ENCODE data around the gene FXYD3.

Gene FXYD3, protein sequence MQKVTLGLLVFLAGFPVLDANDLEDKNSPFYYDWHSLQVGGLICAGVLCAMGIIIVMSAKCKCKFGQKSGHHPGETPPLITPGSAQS

DNA sequence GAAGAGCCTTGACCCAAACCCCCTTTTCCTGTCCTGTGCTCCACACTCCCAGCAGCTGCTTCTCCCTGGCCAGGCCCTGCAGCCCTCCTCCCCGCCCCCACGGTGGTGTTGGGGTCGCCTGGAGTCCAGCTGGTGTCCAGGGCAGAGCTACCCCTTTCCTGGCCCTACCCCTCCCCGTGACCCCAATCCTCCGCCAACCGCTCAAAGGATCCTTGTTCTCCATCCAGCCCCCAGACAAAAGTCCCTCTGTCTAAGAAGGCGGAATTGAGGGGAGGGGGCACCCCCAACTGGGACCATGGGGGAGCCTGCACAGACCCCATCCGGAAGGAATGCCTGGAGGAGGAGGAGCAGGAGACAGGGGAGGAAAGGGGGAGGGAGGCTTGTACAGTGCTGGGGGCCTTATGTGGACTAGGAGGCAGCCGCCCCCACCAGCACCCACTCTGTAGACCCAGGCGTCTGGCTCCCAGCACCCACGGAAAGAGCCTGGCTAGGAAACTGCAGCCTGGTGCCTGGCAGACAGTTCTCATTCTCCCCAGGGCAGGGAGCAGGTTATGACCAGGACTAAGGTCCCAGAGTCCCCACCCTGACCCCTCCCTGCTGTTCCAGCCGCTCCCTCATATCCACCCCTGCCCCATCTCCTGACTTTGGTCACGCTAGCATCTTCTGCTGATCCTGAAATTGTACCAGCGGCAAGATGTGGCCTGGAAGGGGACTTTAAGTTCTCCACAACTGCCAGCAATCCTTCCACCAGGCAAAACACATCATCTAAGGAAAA, at the start of gene FXYD3:
FXYD3 (plus strand) TSS at position 647 of the 775 bp plus-strand sequence. CDS start 3,554 bp downstream, outside the sequence.
- DNase-seq (ENCODE audit: insufficient read length, low spot score) (no peak), FAIRE-seq (no peak)

DNA sequence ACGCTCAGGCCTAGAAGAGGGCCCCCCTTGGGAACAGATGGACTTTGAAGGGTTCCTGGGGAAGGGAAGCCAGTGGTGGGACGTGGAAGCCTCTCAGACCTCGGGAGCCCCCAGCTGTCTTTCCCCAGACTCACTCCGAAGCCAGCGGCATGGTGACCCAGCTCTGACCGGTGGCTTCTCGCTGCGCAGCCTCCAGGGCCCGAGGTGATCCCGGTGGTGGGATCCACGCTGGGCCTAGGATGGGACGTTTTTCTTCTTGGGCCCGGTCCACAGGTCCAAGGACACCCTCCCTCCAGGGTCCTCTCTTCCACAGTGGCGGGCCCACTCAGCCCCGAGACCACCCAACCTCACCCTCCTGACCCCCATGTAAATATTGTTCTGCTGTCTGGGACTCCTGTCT, 49.5 kb upstream of the FXYD3 start:
- FAIRE-seq (no peak), DNase-seq (ENCODE audit: insufficient read length, low spot score) (no peak)

DNA sequence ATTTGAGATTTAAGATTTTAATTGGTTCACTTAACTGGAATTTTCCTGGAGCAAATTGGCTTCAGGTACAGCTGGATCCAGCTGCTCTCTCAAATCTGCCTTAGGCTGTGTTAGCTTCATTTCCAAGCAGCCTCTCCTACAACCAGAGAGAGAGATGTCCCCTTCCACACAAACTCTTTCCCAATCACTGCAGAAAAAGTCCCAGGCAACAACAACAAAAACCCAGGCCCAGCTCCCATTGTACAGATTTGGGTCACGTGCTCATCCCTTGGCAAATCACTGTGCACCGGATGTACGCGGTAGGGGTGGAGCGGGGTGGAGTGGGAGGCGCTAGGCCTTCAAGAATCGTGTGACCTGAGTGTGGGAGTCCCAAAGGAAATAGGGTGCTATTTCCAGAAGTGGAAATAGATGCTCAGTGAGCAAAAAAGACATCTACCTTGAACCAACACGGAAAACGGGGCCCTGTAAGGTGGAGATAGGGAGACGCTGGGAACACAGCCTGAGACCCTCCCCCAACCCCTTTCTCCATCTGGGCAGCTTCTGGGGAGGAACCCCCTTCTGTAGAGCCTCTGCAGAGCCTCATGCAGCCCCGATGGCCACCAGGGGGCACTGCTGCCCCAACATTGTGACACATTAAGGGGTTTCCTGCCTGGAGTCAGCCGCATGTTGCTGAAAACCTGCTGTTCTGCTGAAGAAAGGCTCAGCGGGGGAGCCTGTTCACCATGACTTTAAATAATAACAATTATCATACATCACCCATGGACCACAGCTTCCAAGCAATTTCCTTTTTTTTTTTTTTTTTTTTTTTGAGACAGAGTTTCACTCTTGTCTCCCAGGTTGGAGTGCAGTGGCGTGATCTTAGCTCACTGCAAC, 48.7 kb upstream of the FXYD3 start:
- FAIRE-seq (peak; percentile 13), DNase-seq (ENCODE audit: insufficient read length, low spot score) (peak; percentile 85)

DNA sequence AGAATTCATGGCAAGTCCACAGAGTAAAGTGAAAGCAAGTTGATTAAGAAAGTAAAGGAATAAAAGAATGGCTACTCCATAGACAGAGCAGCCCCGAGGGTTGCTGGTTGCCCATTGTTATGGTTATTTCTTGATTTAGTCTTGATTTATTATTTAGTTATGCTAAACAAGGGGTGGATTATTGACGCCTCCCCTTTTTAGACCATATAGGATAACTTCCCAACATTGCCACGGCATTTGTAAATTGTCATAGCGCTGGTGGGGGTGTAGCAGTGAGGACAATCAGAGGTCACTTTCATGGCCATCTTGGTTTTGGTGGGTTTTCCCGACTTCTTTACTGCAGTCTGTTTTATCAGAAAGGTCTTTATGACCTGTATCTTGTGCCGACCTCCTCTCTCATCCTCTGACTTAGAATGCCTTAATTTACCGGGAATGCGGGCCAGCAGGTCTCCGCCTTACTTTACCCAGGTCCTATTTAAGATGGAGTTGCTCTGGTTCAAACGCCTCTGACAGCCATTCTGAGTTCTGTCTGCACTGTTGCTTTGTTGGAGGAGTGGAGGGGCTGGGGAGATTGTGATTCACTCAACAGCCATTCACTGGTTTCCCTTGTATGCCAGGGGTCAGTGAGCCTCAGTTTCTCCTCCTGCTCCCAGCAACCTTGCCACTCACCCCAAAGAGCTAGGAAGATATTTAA, 46.5 kb upstream of the FXYD3 start:
- FAIRE-seq: no peak
- DNase-seq (ENCODE audit: insufficient read length, low spot score): no peak

DNA sequence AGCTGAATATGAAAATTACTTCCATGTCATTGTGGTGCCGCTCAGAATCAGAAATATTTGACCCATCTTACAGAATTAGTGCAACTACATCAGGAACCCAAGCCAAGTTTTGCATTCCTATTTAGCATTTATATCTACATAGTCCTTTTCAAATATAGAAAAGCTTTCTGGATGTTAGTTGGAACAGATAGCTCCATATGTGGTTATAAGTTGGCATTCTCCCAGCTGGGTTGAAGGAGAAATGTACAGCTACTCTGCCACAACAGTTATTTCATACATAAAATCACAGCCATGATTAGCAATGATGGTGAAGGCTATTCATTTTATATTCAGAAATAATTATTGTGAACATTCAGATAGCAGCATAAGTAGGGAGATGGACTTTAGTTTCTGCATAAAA, 45.9 kb upstream of the FXYD3 start:
- FAIRE-seq (no peak), DNase-seq (ENCODE audit: insufficient read length, low spot score) (no peak)

DNA sequence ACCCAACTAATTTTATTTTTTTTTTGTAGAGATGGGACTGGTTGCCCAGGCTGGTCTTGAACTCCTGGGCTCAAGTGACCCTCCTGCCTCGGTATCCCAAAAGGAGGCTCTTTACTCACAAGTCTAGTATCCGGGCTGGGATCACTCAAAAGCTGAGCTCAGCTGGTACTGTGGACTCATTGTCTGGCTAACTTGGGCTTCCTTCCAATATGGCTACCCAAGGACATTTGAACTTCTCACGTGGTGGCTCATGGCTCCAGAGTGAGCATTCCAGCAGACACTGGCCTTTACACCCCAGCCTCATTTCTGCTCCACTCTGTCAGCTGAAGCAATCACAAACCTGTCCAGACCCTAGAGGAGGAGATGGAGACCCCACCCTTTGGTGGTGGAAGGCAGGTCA, 45.2 kb upstream of the FXYD3 start:
- FAIRE-seq (no peak), DNase-seq (ENCODE audit: insufficient read length, low spot score) (no peak)

DNA sequence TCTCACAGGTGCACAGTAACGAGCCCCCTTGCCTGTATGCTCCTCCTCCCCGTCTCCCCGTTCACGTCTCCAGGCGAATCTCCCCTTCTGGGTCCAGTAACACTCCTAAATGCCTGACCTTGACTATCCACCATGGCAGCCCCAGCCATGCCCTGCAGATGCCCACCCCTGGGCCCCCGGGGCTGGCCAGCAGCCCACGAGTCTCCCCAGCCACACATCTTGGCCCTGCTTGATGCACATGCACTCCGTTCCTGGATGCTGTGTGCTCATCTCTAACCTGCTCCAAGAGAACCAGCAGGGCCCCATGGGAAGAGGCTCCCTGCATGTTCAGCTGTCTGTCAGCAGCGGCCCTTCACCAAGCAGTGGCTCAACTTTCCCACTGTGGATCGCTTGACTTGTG, 42.1 kb upstream of the FXYD3 start:
- FAIRE-seq: no peak
- no peak for DNase-seq (ENCODE audit: insufficient read length, low spot score)

DNA sequence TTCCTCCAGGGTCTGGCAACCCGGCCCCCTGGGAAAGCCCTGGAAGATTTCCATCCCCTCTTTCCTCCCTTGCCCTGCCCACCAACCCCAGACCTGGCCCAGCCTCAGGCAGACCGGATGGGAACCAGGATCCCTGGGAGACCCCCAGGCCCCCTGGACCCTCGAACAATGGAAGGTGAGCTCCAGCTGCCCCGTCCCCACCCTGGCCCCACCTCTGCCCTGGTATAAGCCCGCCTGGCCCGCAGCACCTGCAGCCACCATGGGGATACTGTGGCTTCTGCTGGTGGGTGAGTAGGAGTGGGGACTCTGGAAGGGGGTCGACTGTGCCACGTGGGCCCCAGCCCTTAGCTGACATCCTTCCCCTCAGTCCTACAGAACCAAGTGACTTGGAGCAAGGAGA, 41.7 kb upstream of the FXYD3 start:
- no peak for FAIRE-seq
- DNase-seq (ENCODE audit: insufficient read length, low spot score): no peak

DNA sequence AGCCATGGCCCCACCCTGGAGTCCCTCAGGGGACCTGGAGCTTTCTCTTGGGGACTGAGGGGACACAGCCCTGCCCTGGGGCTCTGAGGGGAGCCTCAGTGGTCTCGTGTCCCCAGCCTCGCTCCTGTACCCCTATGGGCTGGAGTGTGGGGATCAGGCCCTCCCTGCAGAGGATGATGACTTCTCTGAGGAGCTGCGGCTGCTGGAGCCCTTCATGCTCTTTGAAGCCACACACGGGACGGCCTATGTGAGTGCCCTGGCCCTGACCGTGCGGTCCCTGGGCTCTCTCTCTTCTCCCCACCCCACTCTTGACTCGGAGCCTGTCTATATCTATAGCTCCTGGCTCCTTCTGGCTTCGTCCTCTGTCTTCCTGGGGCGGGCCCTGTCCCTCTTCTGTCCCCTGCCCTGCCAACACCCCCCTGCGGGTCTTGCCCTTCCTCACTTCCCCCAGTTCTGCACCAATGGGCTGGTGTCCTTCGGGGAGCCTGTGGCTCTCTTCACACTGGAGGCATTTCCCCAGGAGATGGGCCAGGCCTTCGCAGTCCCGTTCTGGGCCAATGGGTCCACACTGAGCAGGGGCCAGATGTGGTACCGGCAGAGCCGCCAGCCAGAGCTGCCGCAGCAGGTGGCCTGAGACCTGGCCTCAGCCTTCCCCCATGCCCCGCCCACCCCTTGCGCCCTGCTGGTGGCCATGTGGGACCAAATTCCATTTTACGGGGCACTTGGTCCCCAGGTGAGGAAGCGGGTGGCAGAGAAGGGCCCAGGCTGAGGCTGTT, 41.0 kb upstream of the FXYD3 start:
- no peak for DNase-seq (ENCODE audit: insufficient read length, low spot score)
- FAIRE-seq: no peak

DNA sequence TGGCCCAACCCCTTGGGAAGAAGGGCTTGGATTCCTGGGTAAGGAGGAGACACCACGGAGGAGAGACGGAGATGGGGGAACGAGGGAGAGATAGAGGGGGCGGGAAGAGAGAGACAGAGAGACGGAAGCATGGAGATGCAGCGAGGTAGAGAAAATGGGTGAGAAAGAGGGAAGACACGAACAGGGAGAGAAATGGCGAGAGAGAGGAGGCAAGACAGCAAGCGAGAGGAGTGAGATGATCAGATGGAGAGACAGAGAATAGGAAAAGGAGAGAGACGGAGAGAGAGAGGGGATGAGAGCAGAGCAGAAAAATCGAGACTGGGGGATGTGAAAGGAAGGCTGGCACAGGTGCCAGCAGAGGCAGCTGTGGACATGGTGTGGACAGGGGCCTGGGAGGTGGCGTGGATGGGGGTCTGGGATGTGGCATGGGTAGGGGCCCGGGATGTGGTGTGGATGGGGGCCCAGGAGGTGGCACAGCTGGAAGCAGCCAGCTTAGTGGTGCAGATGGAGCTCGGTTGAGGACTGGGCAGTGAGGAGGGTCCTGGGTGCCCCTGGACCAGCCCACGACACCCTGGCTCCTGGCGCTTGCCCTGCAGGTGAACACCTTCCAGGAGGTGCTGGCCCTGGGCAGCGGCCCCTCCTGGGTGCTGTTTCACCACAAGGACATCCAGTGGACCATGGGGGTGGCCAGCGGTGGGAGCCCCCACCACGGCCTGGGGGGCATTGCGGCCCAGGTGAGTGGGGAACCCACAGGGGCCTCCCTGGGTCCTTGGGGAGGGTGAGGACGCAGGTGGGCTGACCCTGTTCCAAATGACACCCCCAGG, 40.2 kb upstream of the FXYD3 start:
- FAIRE-seq: no peak
- no peak for DNase-seq (ENCODE audit: insufficient read length, low spot score)

DNA sequence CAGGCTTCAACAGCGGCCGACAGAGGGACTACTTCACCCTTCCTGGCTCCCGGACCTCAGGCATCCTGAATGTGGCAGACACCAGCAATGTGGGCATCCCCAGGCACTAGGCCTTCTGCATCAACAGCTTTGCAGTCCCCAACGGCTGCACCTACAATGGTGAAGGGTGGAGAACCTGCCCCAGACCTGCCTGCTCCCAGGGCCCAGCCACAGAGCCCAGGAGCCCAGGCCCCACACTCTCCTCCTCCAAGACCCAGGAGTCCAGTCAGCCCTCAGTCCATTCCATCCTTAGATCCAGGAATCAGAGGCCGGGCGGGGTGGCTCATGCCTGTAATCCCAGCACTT, 39.6 kb upstream of the FXYD3 start:
- no peak for FAIRE-seq
- DNase-seq (ENCODE audit: insufficient read length, low spot score): no peak

DNA sequence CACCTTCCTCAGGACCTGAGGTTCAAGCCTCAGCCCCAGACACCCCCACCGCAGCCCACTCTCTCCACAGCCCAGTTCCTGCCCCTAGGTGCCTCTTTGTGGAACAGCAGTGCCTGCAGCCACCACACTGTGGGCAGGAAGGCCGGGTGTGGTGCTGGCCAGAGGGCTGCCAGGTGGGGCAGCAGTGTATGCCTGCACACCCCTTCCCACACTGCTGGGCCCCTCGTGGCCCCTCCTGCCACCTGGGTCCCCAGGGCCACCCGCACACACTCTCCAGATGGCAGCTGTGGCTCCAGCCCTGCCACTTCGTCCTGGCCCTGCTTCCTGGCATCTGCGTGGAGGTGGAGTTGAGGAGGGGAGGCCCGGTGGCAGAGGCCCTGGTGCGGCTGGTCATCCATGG, 39.0 kb upstream of the FXYD3 start:
- FAIRE-seq (no peak), DNase-seq (ENCODE audit: insufficient read length, low spot score) (no peak)

DNA sequence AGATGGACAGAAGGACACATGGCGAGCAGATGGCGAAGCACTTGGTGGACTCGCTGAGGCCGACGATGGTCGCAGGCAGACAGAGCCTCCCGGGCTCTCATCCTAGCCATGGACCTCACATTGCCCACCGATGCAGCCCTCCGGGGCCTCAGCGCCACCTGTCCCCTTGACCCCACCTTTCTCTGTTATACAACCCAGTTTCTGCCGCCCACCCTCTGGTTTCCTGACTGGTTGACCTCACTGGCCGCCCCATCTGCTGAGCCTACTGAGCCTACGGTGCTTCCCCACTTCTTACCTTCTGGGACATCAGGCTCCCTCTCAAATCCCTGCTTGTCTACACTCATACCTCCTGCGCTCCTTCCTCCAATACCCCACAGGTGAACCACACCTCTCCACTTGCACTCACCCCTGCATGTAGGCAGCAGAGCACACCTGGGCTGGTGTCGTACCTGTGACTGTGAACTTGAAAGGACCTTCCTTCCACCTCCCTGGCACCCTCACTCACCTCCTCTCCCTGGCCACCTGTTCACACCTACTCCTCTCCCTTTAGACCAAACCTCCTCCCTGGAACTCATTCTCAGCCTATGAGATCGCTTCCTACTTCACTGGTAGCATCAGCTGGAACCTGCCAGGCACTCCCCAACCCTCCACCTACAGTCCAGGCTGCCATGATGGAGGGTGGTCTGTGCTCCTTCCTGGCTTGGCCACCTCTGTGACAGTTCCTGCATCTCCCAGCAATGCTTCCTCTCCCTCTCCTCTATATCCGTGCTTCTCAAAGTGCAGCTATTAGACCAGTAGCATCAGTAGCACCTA, 38.0 kb upstream of the FXYD3 start:
- FAIRE-seq (peak; percentile 20), DNase-seq (ENCODE audit: insufficient read length, low spot score) (no peak)

DNA sequence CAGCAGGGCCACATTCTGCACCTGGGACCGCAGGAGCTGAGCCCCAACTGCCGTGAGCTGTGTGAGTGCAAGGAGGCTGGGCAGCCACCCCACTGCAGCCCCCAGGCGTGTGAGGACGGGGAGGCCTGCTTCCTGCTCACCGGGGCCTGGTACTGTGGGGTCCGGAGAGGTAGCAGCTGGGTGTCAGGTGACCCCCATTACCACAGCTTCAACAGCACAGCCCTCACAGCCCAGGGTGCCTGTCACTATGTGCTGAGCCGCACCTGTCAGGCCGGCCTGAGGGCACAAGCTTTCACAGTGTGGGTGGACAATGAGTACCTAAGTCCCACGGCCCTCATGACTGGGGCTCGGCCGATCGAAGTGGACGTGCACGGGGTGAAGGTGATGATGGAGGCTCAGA, 35.8 kb upstream of the FXYD3 start:
- FAIRE-seq (no peak), DNase-seq (ENCODE audit: insufficient read length, low spot score) (no peak)

DNA sequence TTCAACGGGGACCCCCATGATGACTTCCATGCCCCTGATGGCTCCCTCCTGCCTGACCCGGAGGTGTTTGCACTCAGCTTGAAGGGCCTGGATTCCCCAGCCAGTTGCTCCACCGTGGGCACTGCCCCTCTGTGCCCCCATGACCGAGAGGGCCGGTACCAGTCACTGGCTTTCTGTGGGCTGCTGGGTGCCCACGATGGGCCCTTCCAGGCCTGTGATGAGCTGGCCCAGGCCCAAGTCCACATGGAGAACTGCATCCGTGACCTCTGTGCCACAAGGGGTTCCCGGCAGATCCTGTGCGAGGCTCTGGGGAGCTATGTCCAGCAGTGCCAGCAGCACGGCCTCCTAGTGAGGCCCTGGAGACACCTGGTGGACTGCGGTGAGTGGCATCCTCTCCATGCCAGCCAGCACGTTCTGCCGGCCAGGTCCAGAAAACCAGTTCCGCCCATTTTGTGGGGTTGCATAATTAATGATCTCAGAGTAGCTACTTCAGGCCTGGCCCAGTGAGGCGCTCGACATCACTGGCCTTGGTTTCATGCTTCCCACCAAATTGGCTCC, 34.9 kb upstream of the FXYD3 start:
- no peak for DNase-seq (ENCODE audit: insufficient read length, low spot score)
- FAIRE-seq: no peak

DNA sequence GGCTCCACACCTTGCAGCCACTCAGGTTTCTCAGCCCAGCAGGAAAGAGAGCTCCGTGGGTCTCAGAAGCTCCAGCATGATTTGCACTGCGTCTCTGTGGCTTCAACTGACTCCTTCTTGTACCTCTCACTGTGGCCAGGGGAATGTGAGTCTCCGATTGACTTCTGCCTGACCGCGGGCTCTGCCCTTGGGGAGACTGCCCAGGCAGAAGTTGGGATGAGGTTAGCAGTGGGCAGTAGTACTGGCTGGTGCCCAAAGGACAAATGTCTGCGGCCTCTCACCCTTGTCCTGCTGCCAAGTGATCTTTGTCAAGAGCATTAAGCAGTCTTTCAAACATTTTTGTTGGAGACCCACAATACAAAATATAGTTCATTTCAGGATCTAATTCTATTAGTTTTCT, 34.4 kb upstream of the FXYD3 start:
- FAIRE-seq (no peak), DNase-seq (ENCODE audit: insufficient read length, low spot score) (no peak)

DNA sequence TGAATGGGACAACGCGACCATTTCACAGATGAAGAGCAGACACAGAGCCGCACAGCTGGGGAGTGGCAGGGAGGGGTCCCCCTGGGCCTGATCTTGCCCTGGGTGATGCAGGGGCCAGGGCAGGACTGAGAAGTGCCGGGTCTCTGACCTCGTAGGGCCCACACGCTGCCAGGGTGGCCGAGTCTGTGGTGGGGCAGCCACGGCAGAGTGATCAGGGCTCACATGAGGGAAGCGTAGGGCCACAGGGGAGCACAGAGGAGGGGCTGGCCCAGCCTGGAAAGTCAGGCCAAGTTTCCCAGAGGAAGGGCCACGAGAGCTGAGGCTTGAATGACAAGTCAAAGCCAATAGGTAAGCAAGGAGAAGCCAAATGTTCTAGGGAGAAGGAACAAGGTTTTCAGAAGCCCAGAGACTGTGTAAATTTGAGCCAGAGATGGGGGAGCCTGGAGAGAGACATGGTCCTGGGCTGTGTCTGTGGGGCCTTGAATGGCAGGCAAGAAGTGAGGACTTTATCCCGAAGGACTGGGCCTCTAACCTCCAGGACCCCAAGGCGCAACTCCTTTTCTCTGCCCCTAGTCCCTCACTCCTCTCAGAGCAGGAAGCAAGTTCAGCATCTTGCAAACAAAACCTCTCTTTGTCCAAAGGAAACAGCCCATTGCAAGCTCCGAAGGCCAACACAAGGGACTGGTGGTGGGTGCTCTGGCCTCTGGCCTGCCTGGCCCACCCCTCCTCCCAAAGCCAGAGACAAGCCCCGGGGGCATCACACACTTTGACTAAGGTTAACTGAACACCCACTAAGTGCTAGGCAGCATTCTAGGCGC, 31.7 kb upstream of the FXYD3 start:
- FAIRE-seq: no peak
- DNase-seq (ENCODE audit: insufficient read length, low spot score): no peak

DNA sequence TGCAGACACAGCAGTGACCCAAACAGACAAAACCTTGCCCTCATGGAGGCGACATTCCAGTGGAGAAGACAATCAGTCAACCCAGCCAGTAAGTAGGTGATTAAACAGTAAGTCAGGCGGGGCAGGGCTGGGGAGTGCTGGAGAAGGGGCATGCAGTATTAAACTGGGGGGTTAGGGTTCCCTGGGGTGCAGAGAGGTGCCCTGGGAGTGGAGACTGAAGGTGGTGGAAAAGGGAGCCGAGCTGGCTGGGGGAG, 31.2 kb upstream of the FXYD3 start:
- FAIRE-seq (no peak), DNase-seq (ENCODE audit: insufficient read length, low spot score) (no peak)

Measured in HTR-8/SVneo (cell line).